Smooth muscle cell (in vitro differentiated cells): ENCODE data around the gene INAFM2. TPM values are rescaled to one million over a fixed set of nuclear protein-coding genes. Genes with fewer than 3 reads are reported as not detected.

Experiments used
- DNase-seq: peaks from one replicate; lab custom pipeline; 2025; ENCODE audit not compliant: unreplicated experiment; lab: John Stamatoyannopoulos, UW
- H2AFZ ChIP-seq: fragments of 200-600 bp; sonication (generic); 2 replicates; pipeline ENCODE4 v1.6.0; 2016; ENCODE audit warnings: antibody characterized with exemption, low read depth, mild to moderate bottlenecking
- H3F3A ChIP-seq: fragments of 200-600 bp; sonication (generic); 2 replicates; pipeline ENCODE4 v1.6.0; 2017; ENCODE audit warnings: antibody characterized with exemption, low read depth
- H3K27ac ChIP-seq: fragments of 200-600 bp; sonication (generic); 2 replicates; pipeline ENCODE4 v1.5.1; 2016; ENCODE audit warnings: low read depth, mild to moderate bottlenecking
- H3K27me3 ChIP-seq: fragments of 200-600 bp; sonication (generic); 2 replicates; pipeline ENCODE4 v1.6.1; 2016; ENCODE audit warnings: low read depth, mild to moderate bottlenecking
- H3K36me3 ChIP-seq: fragments of 200-600 bp; sonication (generic); 2 replicates; pipeline ENCODE4 v1.5.1; 2016; ENCODE audit warnings: low read depth
- H3K4me1 ChIP-seq: fragments of 200-600 bp; sonication (generic); 2 replicates; pipeline ENCODE4 v1.5.1; 2016; ENCODE audit warnings: low read depth
- H3K4me2 ChIP-seq: fragments of 200-600 bp; sonication (generic); 2 replicates; pipeline ENCODE4 v1.6.0; 2016; ENCODE audit warnings: mild to moderate bottlenecking
- H3K4me3 ChIP-seq: fragments of 200-600 bp; sonication (generic); 2 replicates; pipeline ENCODE4 v1.5.1; 2016; ENCODE audit warnings: mild to moderate bottlenecking
- H3K79me2 ChIP-seq: fragments of 200-600 bp; sonication (generic); 2 replicates; pipeline ENCODE4 v1.6.0; 2016; ENCODE audit warnings: low read depth, mild to moderate bottlenecking
- H3K9ac ChIP-seq: fragments of 200-600 bp; sonication (generic); 2 replicates; pipeline ENCODE4 v1.6.0; 2016; ENCODE audit warnings: low read depth
- H3K9me3 ChIP-seq: fragments of 200-600 bp; sonication (generic); replicated peaks from 2 replicates; pipeline ENCODE4 v1.5.1; 2016; ENCODE audit warnings: low read depth
- H4K20me1 ChIP-seq: fragments of 200-600 bp; sonication (generic); 2 replicates; pipeline ENCODE4 v1.6.0; 2016; ENCODE audit warnings: low read depth
- CTCF ChIP-seq: fragments of 200-600 bp; sonication (generic); IDR thresholded peaks from 2 replicates; pipeline ENCODE4 v1.5.1; 2017; ENCODE audit warnings: borderline replicate concordance, mild to moderate bottlenecking, antibody characterized with exemption; ENCODE audit not compliant: insufficient read depth, poor library complexity, severe bottlenecking
- WGBS: methylation state at CpG from one replicate; pipeline ENCODE4 v1.1.7; 2016; ENCODE audit warnings: low lambda C conversion rate; 5-methylcytosine and 5-hydroxymethylcytosine counted together
- polyA plus RNA-seq: library from polyadenylated mRNA; unstranded; fragments of >200 nt; fragmentation: Nextera tagmentation; extraction: Ambion mirVana; gene quantifications from 2 replicates; pipeline ENCODE4 v1.2.1, GENCODE V29; 2016
- total RNA-seq: library from RNA; depleted of rRNA; stranded (reverse); fragments of >200 nt; gene quantifications from 2 replicates; pipeline ENCODE4 v1.2.3, GENCODE V29; 2014

The INAFM2 gene
- total and polyA plus RNA-seq, 2 experiments from 2014 or later: 23.9 to 28.1 TPM

DNA sequence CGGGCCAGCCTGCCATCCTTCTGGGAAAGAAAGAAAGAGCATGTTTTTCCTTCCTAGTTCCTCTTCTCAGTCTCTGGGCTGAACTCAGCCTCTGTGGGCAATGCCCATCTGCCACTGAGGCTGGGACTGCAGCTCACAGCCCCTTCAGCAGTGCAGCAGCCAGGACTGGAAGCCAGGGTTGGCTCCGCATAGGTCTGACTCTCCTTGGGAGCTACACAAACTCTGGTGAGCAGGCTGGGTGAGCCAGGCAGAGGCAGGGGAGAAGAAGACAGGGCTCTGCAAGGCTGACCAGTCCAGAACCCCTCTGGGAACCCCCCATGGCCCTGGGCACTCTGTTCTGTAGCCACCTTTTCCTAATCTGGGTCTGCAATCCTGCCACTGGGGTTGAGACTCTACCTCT lies 38.1 kb downstream of the INAFM2 start:
- no peak for DNase-seq
- 98% methylated on average over 2 of the region's 2 CpGs for WGBS
- Histone ChIP-seq H3K9me3 (no peaks in the 10 kb centered on the region), H3K36me3 (no peaks in the 10 kb centered on the region), H3K4me2 (no peak overlapping the region), H3K27me3 (peaks cover 12% of the 10 kb centered on the region), H3K4me3 (no peak overlapping the region), H3F3A (no peaks in the 10 kb centered on the region), H4K20me1 (no peaks in the 10 kb centered on the region), H3K79me2 (no peaks in the 10 kb centered on the region), H3K4me1 (no peaks in the 10 kb centered on the region), H2AFZ (no peak overlapping the region), H3K27ac (no peak overlapping the region), H3K9ac (no peak overlapping the region)
- TF ChIP-seq CTCF: no peak

DNA sequence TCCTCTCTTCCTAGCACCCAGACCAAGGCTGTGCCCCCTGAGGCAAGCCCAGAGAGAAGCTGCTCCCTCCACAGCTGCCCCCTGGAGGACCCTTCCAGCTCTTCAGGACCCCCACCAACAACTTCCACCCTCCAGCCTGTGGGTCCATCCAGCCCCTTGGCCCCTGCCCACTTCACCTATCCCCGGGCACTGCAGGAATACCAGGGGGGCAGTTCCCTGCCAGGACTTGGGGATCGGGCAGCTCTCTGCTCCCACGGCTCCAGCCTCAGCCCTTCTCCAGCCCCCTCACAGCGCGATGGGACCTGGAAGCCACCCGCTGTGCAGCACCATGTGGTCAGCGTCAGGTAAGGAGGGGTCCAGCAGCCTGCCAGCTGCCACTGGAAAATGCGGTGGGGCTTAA lies 40.1 kb downstream of the INAFM2 start:
- Histone ChIP-seq H3K9ac (no peak overlapping the region), H3K27me3 (peaks cover 12% of the 10 kb centered on the region), H3K36me3 (no peaks in the 10 kb centered on the region), H3K4me3 (no peak overlapping the region), H3K4me1 (no peaks in the 10 kb centered on the region), H4K20me1 (no peaks in the 10 kb centered on the region), H3K79me2 (no peaks in the 10 kb centered on the region), H3K9me3 (no peaks in the 10 kb centered on the region), H3K27ac (no peak overlapping the region), H3K4me2 (no peak overlapping the region), H3F3A (no peaks in the 10 kb centered on the region), H2AFZ (no peak overlapping the region)
- no peak for TF ChIP-seq CTCF
- no peak for DNase-seq
- 82% methylated on average over 8 of the region's 8 CpGs for WGBS

DNA sequence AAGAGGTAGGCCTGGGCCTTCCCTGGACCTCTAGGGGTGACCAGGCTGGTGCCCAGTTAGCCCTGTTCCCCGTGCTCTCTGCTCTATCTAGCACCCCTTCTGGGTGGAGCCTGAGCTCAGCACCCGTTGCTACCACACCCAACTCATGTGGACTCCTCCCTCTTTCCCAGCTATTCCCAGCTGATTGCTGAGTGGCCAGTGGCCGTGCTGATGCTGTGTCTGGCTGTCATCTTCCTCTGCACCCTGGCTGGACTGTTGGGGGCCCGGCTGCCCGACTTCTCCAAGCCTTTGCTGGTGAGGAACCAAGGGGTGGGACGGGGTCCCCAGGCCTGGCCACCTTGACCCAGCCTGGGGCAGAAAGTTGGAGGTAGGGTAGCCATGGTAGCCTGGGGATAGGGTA lies 40.8 kb downstream of the INAFM2 start:
- H3K4me1 ChIP-seq: no peaks in the 10 kb centered on the region
- no peak overlapping the region for H3K4me2 ChIP-seq
- H4K20me1 ChIP-seq: no peaks in the 10 kb centered on the region
- no peak for TF ChIP-seq CTCF
- no peaks in the 10 kb centered on the region for H3K79me2 ChIP-seq
- no peak for DNase-seq
- H2AFZ ChIP-seq: no peak overlapping the region
- H3K27ac ChIP-seq: no peak overlapping the region
- no peaks in the 10 kb centered on the region for H3K36me3 ChIP-seq
- no peak overlapping the region for H3K4me3 ChIP-seq
- no peaks in the 10 kb centered on the region for H3F3A ChIP-seq
- H3K27me3 ChIP-seq: peaks cover 12% of the 10 kb centered on the region
- H3K9ac ChIP-seq: no peak overlapping the region
- WGBS: 80% methylated on average over 6 of the region's 6 CpGs
- H3K9me3 ChIP-seq: no peaks in the 10 kb centered on the region

- H3K36me3 ChIP-seq: no peaks in the 10 kb centered on the region
- 98% methylated on average over 5 of the region's 5 CpGs for whole genome bisulfite sequencing
- DNase-seq: no peak
- no peaks in the 10 kb centered on the region for H4K20me1 ChIP-seq
- no peaks in the 10 kb centered on the region for H3K9me3 ChIP-seq
- no peaks in the 10 kb centered on the region for H3K79me2 ChIP-seq
- no peak for TF ChIP-seq CTCF
- H3F3A ChIP-seq: no peaks in the 10 kb centered on the region
- H3K27me3 ChIP-seq: peaks cover 12% of the 10 kb centered on the region
- H3K4me2 ChIP-seq: no peak overlapping the region
- H3K4me3 ChIP-seq: no peak overlapping the region
- H3K9ac ChIP-seq: no peak overlapping the region
- H3K27ac ChIP-seq: no peak overlapping the region
- H2AFZ ChIP-seq: no peak overlapping the region
- H3K4me1 ChIP-seq: no peaks in the 10 kb centered on the region
Observed at GRCh38 chr15:40365016-40365415, 41.5 kb downstream of the INAFM2 start.
